ENCODE measurements around the gene SP3. TPM values are rescaled to one million over a fixed set of nuclear protein-coding genes. Genes with fewer than 3 reads are reported as not detected.
A peak's percentile ranks its signal among the peaks of the same experiment; 100 is the strongest.

SP3 gene
- total and polyA plus RNA-seq, 9 of the 15 experiments (the other 6 are each of a cell fraction or from before 2014, with no cell fraction given) = 12.0 to 106 (median 74.9) TPM

- TF ChIP-seq ZBTB40 (IDR thresholded peaks at IDR 0.05) = no peak
- no peak for TF ChIP-seq ZBTB40 (CRISPR knock-in tag; IDR thresholded peaks at IDR 0.05)
- no peak for TF ChIP-seq ZNF57 (CRISPR knock-in tag; IDR thresholded peaks at IDR 0.05)
- TF ChIP-seq POLR2AphosphoS5 (IDR thresholded peaks at IDR 0.05; ENCODE audit: control insufficient read depth, insufficient read depth, low read depth, low read length) = 0 out of 2 replicates have a peak, but pooled peaks have one; percentile 17
- TF ChIP-seq ATF3 (IDR thresholded peaks at IDR 0.05) = peak; percentile 51
- TF ChIP-seq ATF3 (CRISPR knock-in tag; conservative IDR thresholded peaks at IDR 0.05) = no peak
- TF ChIP-seq GABPA (tag; conservative IDR thresholded peaks at IDR 0.05; ENCODE audit: low read depth) = no peak
- no peak for TF ChIP-seq POLR3A (IDR thresholded peaks at IDR 0.05; ENCODE audit: borderline replicate concordance, extremely low read depth, insufficient read depth, insufficient read length)
- TF ChIP-seq ZNF766 (CRISPR knock-in tag; conservative IDR thresholded peaks at IDR 0.05) = no peak
- no peak for TF ChIP-seq HOMEZ (CRISPR knock-in tag; IDR thresholded peaks at IDR 0.05)
- TF ChIP-seq AFF4 (CRISPR knock-in tag; IDR thresholded peaks at IDR 0.05) = no peak
- no peak for TF ChIP-seq ZNF24 (IDR thresholded peaks at IDR 0.05)
Measured at GRCh38 chr2:173959358-173959884, 5.8 kb downstream of the SP3 start (continued).

Measured in K562 (cell line).